ENCODE results near the gene UMODL1. TPM values are rescaled to one million over a fixed set of nuclear protein-coding genes. Genes with fewer than 3 reads are reported as not detected.

Gene UMODL1
- total and polyA plus RNA-seq, 2 donors (not counting 3 experiments of a cell fraction or from before 2014, with no cell fraction given) = not detected

- intact Hi-C loops (cut with micrococcal nuclease) (loop anchor here (10.0 kb wide), 1 partner anchor 187 kb away; no protein-coding TSS in a partner anchor), dilution Hi-C loops (cut with MboI; ENCODE audit: extremely low pct_ligation_motif_present, low sequenced_read_pairs) (no loop called here)
- BruUV-seq (replicated peaks) = no TSS peak
- Histone ChIP-seq H2AFZ (ENCODE audit: low read depth, low read length) (no peak overlapping the region), H3K4me3 (replicated peaks in 1 of 3; ENCODE audit: insufficient read depth in 1 of 3, low read depth in 1 of 3, low read length in 3 of 3) (no peak overlapping the region), H3K36me3 (ENCODE audit: control insufficient read depth in 2 of 2, extremely low read depth in 1 of 2, insufficient read depth in 2 of 2, low read length in 2 of 2) (no peaks in the 10 kb centered on the region), H3K4me2 (ENCODE audit: insufficient read depth, low read length) (no peak overlapping the region), H3K27ac (ENCODE audit: insufficient read depth, low read depth, low read length) (no peak overlapping the region), H3K9me1 (replicated peaks; ENCODE audit: control insufficient read depth, extremely low read depth, insufficient read depth, low read length) (no peaks in the 10 kb centered on the region), H4K20me1 (replicated peaks; ENCODE audit: control insufficient read depth, extremely low read depth, insufficient read depth, low read length) (no peaks in the 10 kb centered on the region), H3K27me3 (ENCODE audit: control insufficient read depth in 2 of 2, insufficient read depth in 2 of 2, low read length in 2 of 2) (peaks cover 4% of the 10 kb centered on the region in 2 experiments), H3K4me1 (ENCODE audit: control insufficient read depth, extremely low read depth, insufficient read depth, low read length) (no peaks in the 10 kb centered on the region), H3K9ac (replicated peaks; ENCODE audit: extremely low read depth, insufficient read depth, low read length) (no peak overlapping the region), H3K9me3 (replicated peaks; ENCODE audit: control insufficient read depth, insufficient read depth, low read length) (no peaks in the 10 kb centered on the region), H3K79me2 (ENCODE audit: control insufficient read depth, insufficient read depth, low read length) (no peaks in the 10 kb centered on the region)
- TF ChIP-seq GATA2 (IDR thresholded peaks at IDR 0.05; ENCODE audit: insufficient read depth, insufficient read length, low read depth, low read length) = no peak
- TF ChIP-seq CTCF (IDR thresholded peaks at IDR 0.05; ENCODE audit: extremely low read depth in 1 of 2, insufficient read depth in 1 of 2, low read depth in 1 of 2, low read length in 2 of 2) = no peak
- no peak for TF ChIP-seq MYC (IDR thresholded peaks at IDR 0.05; ENCODE audit: low read depth, low read length)
- no peak for TF ChIP-seq MAX (IDR thresholded peaks at IDR 0.05; ENCODE audit: insufficient read depth, insufficient read length)
- TF ChIP-seq FOS (IDR thresholded peaks at IDR 0.05; ENCODE audit: borderline replicate concordance, insufficient read depth, low read length) = no peak
- no peak for TF ChIP-seq POLR2AphosphoS5 (IDR thresholded peaks at IDR 0.05; ENCODE audit: insufficient read depth, low read depth, low read length)
- TF ChIP-seq EZH2 (IDR thresholded peaks at IDR 0.05; ENCODE audit: borderline replicate concordance, low read depth, low read length, severe bottlenecking) = no peak
- TF ChIP-seq JUN (IDR thresholded peaks at IDR 0.05; ENCODE audit: borderline replicate concordance, insufficient read depth, insufficient read length, low read depth) = no peak
- no peak for TF ChIP-seq POLR2A (IDR thresholded peaks at IDR 0.05; ENCODE audit: low read depth, low read length)
- POLR2A ChIA-PET = no interaction called here
- CTCF ChIA-PET = interaction anchor here (1.1 to 5.3 kb wide), 6 partner anchors 16 to 233 kb away, joined by 3 to 131 read pairs (median 6); no protein-coding TSS in a partner anchor
- no peak for FAIRE-seq
- DNase-seq (ENCODE audit: low read depth, low spot score) = no peak
Observed at GRCh38 chr21:42148097-42148496, 77.0 kb downstream of the UMODL1 start.

Data from endothelial cell of umbilical vein (primary cell).